Spleen (tissue), 11 donors: ENCODE results near the gene TRPC6. TPM values are rescaled to one million over a fixed set of nuclear protein-coding genes. Genes with fewer than 3 reads are reported as not detected.

Experiments
- DNase-seq: peaks from one replicate; pipeline ENCODE4 v3.0.0-alpha.2; 2020
- H3K27ac ChIP-seq, 8 donors: fragments of 200-600 bp; sonication (generic) in 7 of 8; 1 replicate in 4 of 8; 2 replicates in 4 of 8; pipeline versions ENCODE4 v1.5.0 to v1.8.0; 2016 to 2021; ENCODE audit warnings: inconsistent platforms in 4 of 8, mild to moderate bottlenecking in 4 of 8, moderate library complexity in 1 of 8
- H3K27me3 ChIP-seq, 7 donors: fragments of 200-600 bp; sonication (generic) in 6 of 7; replicated peaks in 1 of 7; 1 replicate in 4 of 7; 2 replicates in 3 of 7; pipeline versions ENCODE4 v1.5.0 to v1.8.0; 2016 to 2021; ENCODE audit warnings: inconsistent platforms in 3 of 7, mild to moderate bottlenecking in 1 of 7
- H3K36me3 ChIP-seq, 6 donors: fragments of 200-600 bp; sonication (generic) in 5 of 6; 1 replicate in 4 of 6; 2 replicates in 2 of 6; pipeline versions ENCODE4 v1.5.0 to v1.8.0; 2016 to 2021; ENCODE audit warnings: inconsistent platforms in 2 of 6
- H3K4me1 ChIP-seq, 6 donors: fragments of 200-600 bp; sonication (generic) in 5 of 6; 1 replicate in 3 of 6; 2 replicates in 3 of 6; pipeline versions ENCODE4 v1.5.0 to v1.8.0; 2016 to 2021; ENCODE audit warnings: inconsistent platforms in 3 of 6
- H3K4me3 ChIP-seq, 8 donors: fragments of 200-600 bp; sonication (generic) in 7 of 8; 1 replicate in 4 of 8; 2 replicates in 4 of 8; pipeline versions ENCODE4 v1.5.0 to v1.8.0; 2016 to 2021; ENCODE audit warnings: inconsistent platforms in 4 of 8, mild to moderate bottlenecking in 4 of 8, moderate library complexity in 2 of 8
- H3K9me3 ChIP-seq, 8 donors: fragments of 200-600 bp; sonication (generic) in 7 of 8; 1 replicate in 4 of 8; 2 replicates in 4 of 8; pipeline versions ENCODE4 v1.5.0 to v1.8.0; 2016 to 2021; ENCODE audit warnings: inconsistent platforms in 4 of 8
- POLR2A ChIP-seq, 3 donors: fragments of 450-650 bp; IDR thresholded peaks; one replicate each; pipeline ENCODE4 v1.5.1; 2017; ENCODE audit warnings: antibody characterized with exemption in 3 of 3, mild to moderate bottlenecking in 1 of 3
- POLR2AphosphoS5 ChIP-seq, 3 donors: sonication (generic); formaldehyde crosslinking; IDR thresholded peaks; one replicate each; pipeline ENCODE4 v1.5.1; 2017; ENCODE audit warnings: antibody characterized with exemption in 3 of 3
- WGBS, 5 donors: extraction: QIAGEN DNeasy Blood & Tissue Kit in 3 of 5; methylation state at CpG; one replicate each; pipeline versions ENCODE4 v1.1.5 to v1.1.7; 2013 to 2018; 5-methylcytosine and 5-hydroxymethylcytosine counted together
- intact Hi-C: fragments of 100-400 bp; cut with DNase I; formaldehyde crosslinking; loops from one replicate; pipeline ENCODE4 v1.15.0; 2023; ENCODE audit warnings: low total_unique reads
- microRNA-seq, 3 donors: library from miRNA; unstranded; fragments of <30 nt; microRNA quantifications; one replicate each; pipeline versions ENCODE4 to v1.1.0, GENCODE V29; 2019 to 2020
- polyA plus RNA-seq, 3 donors: library from polyadenylated mRNA; stranded (reverse); fragments of 200-250 nt; gene quantifications; one replicate each; pipeline ENCODE4 v1.2.1, GENCODE V29; 2013
- small RNA-seq, 4 donors: library from RNA; depleted of rRNA; stranded (forward); fragments of <200 nt; gene quantifications; one replicate each; pipeline ENCODE3, GENCODE V24; 2016
- total RNA-seq, 7 donors: library from RNA; depleted of rRNA in 3 of 7; stranded (reverse); fragments of >200 nt in 3 of 7; fragmentation: NEBNext Ultra II Directional in 4 of 7; extraction: Animal tissue kit (Norgen Biotek cat#: 25700) in 4 of 7; gene quantifications; one replicate each; pipeline versions ENCODE4 v1.1.0 to v1.2.1, GENCODE V29; 2016 to 2021
- TF ChIP-seq, protein P1 (sequence below), 11 experiments: fragments of 200-600 bp in 7 of 11; fragments of 450-650 bp in 4 of 11; sonication (generic) in 4 of 11; IDR thresholded peaks in 8 of 11; conservative IDR thresholded peaks in 3 of 11; 1 replicate in 7 of 11; 2 replicates in 4 of 11; pipeline versions ENCODE4 v1.4.0 to v1.8.0; 2016 to 2021; ENCODE audit warnings: antibody characterized with exemption in 11 of 11, inconsistent platforms in 4 of 11, mild to moderate bottlenecking in 1 of 11
- donor health status: healthy with polysubstance abuse.
- donor health status: DM: no; HTN: no; CAD: no; lungs with moderate emphysema.
- donor health status: DM: no; HTN: no; CAD: no.
- donor health status: Bipolar disorder and iron deficiency.
- donor health status: healthy.
- donor health status: DM: no; HTN: no; CAD: no.
- donor health status: DM: yes; HTN: yes; CAD: no.

Gene TRPC6
- total and polyA plus RNA-seq, 10 donors, result 0.30 to 6.6 (median 2.3) TPM

DNA sequence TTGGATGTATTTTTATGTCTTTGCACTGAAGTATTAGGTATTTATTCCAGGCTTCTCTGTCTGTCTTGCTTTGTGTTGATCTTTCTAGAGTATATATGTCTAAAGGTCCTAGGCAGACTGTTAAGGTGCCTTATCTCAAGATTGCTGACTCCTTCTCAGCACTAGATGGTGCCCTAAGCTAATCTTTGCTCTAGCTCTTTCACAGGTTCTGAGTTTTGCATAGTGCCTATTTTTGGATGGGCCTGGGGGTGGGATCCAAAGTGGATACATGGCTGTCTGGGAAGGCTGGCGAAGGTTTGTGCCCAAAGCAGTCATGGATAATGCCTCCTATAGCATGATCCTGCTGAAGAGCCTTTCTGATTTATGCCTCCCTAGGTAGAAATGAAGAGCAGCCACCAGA, 154.9 kb downstream of the TRPC6 start:
- TF ChIP-seq, protein P1, sequence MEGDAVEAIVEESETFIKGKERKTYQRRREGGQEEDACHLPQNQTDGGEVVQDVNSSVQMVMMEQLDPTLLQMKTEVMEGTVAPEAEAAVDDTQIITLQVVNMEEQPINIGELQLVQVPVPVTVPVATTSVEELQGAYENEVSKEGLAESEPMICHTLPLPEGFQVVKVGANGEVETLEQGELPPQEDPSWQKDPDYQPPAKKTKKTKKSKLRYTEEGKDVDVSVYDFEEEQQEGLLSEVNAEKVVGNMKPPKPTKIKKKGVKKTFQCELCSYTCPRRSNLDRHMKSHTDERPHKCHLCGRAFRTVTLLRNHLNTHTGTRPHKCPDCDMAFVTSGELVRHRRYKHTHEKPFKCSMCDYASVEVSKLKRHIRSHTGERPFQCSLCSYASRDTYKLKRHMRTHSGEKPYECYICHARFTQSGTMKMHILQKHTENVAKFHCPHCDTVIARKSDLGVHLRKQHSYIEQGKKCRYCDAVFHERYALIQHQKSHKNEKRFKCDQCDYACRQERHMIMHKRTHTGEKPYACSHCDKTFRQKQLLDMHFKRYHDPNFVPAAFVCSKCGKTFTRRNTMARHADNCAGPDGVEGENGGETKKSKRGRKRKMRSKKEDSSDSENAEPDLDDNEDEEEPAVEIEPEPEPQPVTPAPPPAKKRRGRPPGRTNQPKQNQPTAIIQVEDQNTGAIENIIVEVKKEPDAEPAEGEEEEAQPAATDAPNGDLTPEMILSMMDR (IDR thresholded peaks at IDR 0.05 in 8 of 11, conservative IDR thresholded peaks at IDR 0.05 in 3 of 11), result no peak
- TF ChIP-seq POLR2A (IDR thresholded peaks at IDR 0.05), result no peak
- TF ChIP-seq POLR2AphosphoS5 (IDR thresholded peaks at IDR 0.05), result no peak
- intact Hi-C loops, result no loop called here
- H3K27ac ChIP-seq, result no peak overlapping the region
- WGBS, 5 donors, result 56 to 85% (median 78%) methylated on average over 1 of the region's 1 CpG
- H3K27me3 ChIP-seq, result no peaks in the 10 kb centered on the region
- no peak overlapping the region for H3K4me3 ChIP-seq
- no peaks in the 10 kb centered on the region for H3K36me3 ChIP-seq
- peaks cover 5 to 44% (median 28%) of the 10 kb centered on the region in 8 donors for H3K9me3 ChIP-seq
- H3K4me1 ChIP-seq, result no peaks in the 10 kb centered on the region
- DNase-seq, result no peak

DNA sequence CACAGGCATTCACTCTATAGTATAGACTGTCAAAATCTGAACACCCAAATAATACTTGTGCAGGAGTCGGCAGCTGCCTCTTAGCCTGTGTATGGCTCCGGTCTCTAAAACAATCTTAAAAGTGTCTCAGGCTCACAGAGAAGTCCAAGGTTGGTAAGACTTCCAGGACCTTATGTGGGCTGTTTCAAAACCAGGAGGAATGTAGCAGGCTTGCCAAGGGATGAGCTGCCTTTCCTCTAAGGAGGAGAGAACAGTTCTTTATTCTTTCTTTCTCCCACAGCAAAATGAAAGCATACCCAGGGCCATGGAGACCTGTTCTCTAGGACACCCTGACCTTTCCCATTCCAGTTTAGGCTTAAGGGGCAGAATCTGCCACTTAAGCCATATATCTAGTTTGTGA, 176.5 kb downstream of the TRPC6 start:
- Histone ChIP-seq H3K27me3 (no peaks in the 10 kb centered on the region), H3K4me3 (no peak overlapping the region), H3K36me3 (no peaks in the 10 kb centered on the region), H3K9me3 (peaks cover 0 to 10% (median 2%) of the 10 kb centered on the region in 8 donors), H3K4me1 (no peaks in the 10 kb centered on the region), H3K27ac (no peak overlapping the region)
- TF ChIP-seq POLR2AphosphoS5 (IDR thresholded peaks at IDR 0.05) (no peak), POLR2A (IDR thresholded peaks at IDR 0.05) (no peak)
- TF ChIP-seq, protein P1 (IDR thresholded peaks at IDR 0.05 in 8 of 11, conservative IDR thresholded peaks at IDR 0.05 in 3 of 11), result no peak
- WGBS, 5 donors, result 58 to 92% (median 81%) methylated on average over 2 of the region's 2 CpGs
- intact Hi-C loops, result no loop called here
- no peak for DNase-seq

Small RNAs within 50 kb of the gene (microRNA-seq; reads per million reads assigned to microRNA genes)
- 0 to 0.72 (median 0) reads per million in 3 donors for gene MIR3920

Small RNAs within 50 kb of the gene (small RNA-seq; reads per million reads assigned to genes)
- gene MIR3920, result 0 reads per million in 4 donors
